Activated naive CD8-positive, alpha-beta T cell treated with anti-CD3 and anti-CD28 coated beads, Interleukin-2, amount 50 U/mL, for 24 hours (primary cell): ENCODE measurements around the gene HOXB6.

Source experiments
- ATAC-seq: fragments of 150-1000 bp; cut with Tn5 transposase; one replicate; pipeline ENCODE4 v1.10.0; 2021
- DNase-seq: peaks from one replicate; pipeline ENCODE4 v3.0.0; 2021
- H3K27ac Mint-ChIP-seq: one replicate; pipeline ENCODE4 v1.8.0; 2021; ENCODE audit warnings: mild to moderate bottlenecking, mixed read lengths
- H3K27me3 Mint-ChIP-seq: one replicate; pipeline ENCODE4 v1.8.0; 2021; ENCODE audit warnings: mixed read lengths
- H3K36me3 Mint-ChIP-seq: one replicate; pipeline ENCODE4 v1.8.0; 2021; ENCODE audit warnings: low read depth, mixed read lengths
- H3K4me1 Mint-ChIP-seq: one replicate; pipeline ENCODE4 v1.8.0; 2021; ENCODE audit warnings: mixed read lengths
- H3K4me3 Mint-ChIP-seq: one replicate; pipeline ENCODE4 v1.8.0; 2021; ENCODE audit warnings: mild to moderate bottlenecking, moderate library complexity, mixed read lengths
- H3K9me3 Mint-ChIP-seq: one replicate; pipeline ENCODE4 v1.8.0; 2021; ENCODE audit warnings: mixed read lengths

The HOXB6 gene

DNA sequence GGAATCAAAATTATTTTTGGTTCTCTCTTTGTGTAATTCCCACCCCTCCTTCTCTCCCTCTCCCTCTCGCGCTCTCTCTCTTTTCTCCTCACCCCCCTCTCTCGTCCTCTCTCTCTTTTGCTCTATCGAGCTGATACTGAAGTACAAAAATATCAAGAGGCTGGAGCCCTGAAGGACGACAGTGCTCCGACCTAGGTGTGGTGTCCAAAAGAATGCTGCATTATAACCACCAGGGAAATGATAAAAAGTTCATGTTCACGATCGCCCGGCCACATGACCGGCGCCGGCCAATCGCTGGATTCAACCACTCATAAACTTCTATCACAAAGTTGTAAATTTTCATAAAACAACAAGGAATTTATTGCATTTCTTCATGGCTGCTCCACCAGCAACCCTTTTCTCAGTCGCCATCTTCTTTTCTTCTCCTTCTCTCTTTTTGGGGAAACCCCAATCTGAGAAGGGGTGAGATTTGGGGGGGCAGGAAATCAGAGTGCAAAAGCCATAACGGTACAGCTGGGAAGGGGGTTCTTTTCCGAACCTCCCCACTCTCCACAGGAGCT lies at the start of gene HOXB6:
Gene HOXB6 (minus strand): TSS at position 217 of the 560 bp plus-strand sequence. CDS start 6,836 bp downstream, outside the sequence.
- H3K9me3 Mint-ChIP-seq: no peaks in the 10 kb centered on the region
- peaks cover 11% of the 10 kb centered on the region for H3K4me1 Mint-ChIP-seq
- ATAC-seq: no peak
- no peak within 1 kb of the TSS for H3K27ac Mint-ChIP-seq
- H3K27me3 Mint-ChIP-seq: peaks cover 87% of the 10 kb centered on the region
- no peak for DNase-seq
- H3K36me3 Mint-ChIP-seq: no peaks in the 10 kb centered on the region
- H3K4me3 Mint-ChIP-seq: peak within 1 kb of the TSS; percentile 48

DNA sequence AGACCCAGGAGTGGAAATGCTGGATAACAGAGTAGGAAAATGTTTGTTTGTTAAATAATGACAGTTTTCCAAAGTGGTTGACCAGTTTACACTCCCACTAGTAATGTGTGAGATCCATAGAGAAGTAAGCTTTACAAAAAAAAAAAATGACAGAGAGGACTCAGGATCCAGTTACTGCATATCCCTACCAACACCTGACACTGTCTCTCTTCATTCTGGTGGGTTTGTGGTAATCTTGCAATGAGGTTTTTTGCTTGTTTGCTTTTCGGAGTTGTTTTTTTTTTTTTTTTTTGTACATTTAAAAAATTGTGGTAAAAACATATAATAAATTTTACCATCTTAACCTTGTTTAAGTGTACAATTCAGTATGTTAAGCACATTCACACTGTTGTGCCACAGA lies 45.0 kb upstream of the HOXB6 start:
- Mint-ChIP-seq H3K27me3 (peaks cover 43% of the 10 kb centered on the region), H3K9me3 (no peaks in the 10 kb centered on the region), H3K36me3 (no peaks in the 10 kb centered on the region), H3K4me1 (peaks cover 8% of the 10 kb centered on the region), H3K27ac (no peak overlapping the region), H3K4me3 (no peak overlapping the region)
- ATAC-seq (no peak), DNase-seq (no peak)

DNA sequence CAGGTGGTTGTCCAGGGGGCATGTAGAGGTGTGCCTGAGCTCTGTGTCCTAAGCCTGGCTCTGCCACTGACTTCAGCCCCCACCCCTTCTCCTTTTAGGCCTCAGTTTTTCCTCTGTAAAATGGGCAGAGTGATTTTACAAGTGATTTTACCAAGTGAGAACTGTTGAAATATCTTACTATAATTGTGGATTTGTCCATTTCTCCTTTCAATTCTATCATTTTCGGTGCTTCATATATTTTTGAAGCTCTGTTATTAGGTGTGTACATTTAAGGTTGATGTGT lies 43.1 kb upstream of the HOXB6 start:
- Mint-ChIP-seq H3K27ac (no peak overlapping the region), H3K36me3 (no peaks in the 10 kb centered on the region)

DNA sequence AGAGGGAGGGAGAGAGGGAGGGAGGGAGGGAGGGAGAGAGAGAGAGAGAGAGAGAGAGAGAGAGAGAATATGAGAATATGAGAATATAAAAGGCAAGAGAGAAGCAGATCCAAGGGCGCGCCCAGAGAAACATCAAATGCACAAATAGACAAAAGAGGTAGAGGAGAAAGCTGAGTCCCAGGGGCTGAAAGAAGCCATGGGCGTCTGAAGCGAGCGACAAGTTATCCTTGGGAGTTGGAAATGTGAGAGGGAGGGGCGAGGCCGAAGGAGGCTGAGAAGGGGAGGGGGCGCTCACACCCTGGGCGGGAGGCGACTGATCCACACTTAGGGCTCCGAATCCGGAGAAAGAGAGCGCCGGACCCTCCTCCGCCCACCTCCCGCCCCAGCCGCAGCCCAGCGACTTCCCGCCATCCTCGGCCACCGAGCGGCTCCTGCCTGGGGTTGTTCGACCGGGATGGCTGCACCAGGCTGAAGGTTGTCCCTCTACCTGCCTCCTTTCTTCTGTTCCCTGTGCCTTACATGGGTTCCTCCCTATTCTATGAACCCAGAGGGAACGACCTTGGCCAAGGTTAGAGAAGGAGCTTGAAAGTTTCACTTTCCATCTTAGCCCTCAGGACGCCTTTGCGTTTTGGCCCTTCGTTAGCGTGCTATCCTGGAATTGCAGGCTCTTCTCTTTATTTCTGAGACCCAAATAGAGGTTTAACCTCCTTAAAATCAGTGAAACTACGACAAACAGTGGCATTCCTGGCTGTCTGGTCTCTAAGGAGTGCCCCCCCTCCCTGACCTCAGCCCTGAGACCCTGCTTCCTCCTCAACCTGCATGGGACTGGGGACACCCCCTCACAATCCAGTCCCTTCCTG lies 42.5 kb upstream of the HOXB6 start:
- ATAC-seq: no peak

More for the DNA sequence above, 43.1 kb upstream of the HOXB6 start:
- Mint-ChIP-seq H3K4me3 (peak overlapping the region; percentile 74), H3K27me3 (peaks cover 61% of the 10 kb centered on the region), H3K9me3 (no peaks in the 10 kb centered on the region), H3K4me1 (peaks cover 8% of the 10 kb centered on the region)
- no peak for DNase-seq
- ATAC-seq: no peak

DNA sequence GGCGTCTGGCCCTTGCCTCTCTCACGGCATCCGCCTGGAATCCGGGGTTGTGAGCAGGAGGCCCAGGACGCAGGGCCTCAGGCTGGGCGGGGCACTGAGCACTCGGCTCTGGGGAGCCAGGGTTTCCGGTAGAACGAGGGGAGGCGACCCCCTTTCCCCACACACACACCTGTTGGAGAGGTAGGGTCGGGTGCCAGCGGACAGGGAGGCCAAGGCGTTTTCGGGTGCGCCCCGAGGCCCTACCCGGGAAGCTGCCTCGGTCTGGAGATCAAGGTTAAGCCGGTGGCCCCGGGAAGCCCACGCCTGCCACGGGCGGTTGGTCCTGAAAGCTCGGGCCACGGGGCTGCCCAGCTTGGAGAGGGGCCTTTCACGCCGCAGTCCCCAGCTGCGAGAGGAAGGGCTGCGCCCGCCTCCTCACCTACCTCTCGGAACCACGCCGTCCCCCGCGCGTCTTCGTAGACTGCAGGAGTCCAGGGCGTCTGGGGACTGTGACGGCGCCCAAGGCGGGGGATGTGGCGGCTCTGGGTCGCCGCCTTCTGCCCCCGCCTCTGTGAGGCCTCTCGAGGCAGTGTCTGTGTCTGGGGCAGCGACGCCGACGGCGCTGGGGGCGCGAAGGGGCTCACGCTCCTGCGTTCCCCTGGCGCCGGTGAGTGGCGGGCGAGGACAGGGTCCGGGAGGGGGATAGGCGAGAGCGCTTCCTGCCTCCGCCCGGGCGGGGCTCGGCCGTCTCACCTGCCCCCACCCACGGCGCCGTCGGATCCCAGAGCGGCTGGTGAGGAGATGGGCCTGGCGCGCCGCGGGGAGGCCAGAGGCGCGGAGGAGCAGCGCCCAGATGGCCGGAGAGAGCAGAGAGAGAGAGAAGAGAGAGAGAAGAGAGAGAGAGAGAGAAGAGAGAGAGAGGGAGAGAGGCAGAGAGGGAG lies 41.7 kb upstream of the HOXB6 start:
- ATAC-seq (peak; percentile 49), DNase-seq (peak; percentile 26)
- peak overlapping the region; percentile 74 for H3K4me3 Mint-ChIP-seq
- H3K27me3 Mint-ChIP-seq: peaks cover 71% of the 10 kb centered on the region
- H3K9me3 Mint-ChIP-seq: no peaks in the 10 kb centered on the region
- H3K27ac Mint-ChIP-seq: no peak overlapping the region
- H3K36me3 Mint-ChIP-seq: no peaks in the 10 kb centered on the region
- H3K4me1 Mint-ChIP-seq: peaks cover 14% of the 10 kb centered on the region

More for the DNA sequence above, 42.5 kb upstream of the HOXB6 start:
- Mint-ChIP-seq H3K4me1 (peaks cover 10% of the 10 kb centered on the region), H3K9me3 (no peaks in the 10 kb centered on the region), H3K36me3 (no peaks in the 10 kb centered on the region), H3K27me3 (peaks cover 64% of the 10 kb centered on the region), H3K27ac (no peak overlapping the region), H3K4me3 (peak overlapping the region; percentile 74)
- DNase-seq: no peak

DNA sequence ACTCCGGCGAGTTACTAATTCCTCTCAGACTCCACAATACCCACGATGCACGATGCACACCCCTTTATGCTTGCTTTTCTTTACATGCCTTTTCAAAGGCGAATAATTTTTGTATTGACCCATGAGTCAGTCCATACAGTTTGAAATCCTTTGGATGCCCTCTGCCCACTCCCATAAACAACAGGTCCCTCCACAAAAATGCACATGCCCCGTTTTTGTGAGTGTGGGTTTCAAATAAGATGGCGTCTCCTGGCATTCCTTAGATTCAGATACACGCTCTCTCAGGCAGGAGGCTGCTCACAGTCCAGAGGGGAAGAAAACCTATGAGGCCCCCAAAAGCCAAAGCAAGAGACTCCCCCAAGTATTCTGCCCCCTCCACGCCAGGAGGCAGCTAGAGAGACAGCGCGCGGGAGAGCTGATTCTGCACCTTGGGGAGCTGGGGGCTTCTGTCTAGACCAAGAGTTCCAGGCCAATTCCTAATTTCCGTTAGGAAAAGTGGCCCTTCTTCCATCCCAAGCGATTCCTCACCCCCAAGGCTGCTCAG lies 40.9 kb upstream of the HOXB6 start:
- Mint-ChIP-seq H3K9me3 (no peaks in the 10 kb centered on the region), H3K36me3 (no peaks in the 10 kb centered on the region), H3K4me3 (peak overlapping the region; percentile 48), H3K4me1 (peaks cover 16% of the 10 kb centered on the region), H3K27me3 (peaks cover 76% of the 10 kb centered on the region), H3K27ac (no peak overlapping the region)
- no peak for ATAC-seq
- DNase-seq: no peak

DNA sequence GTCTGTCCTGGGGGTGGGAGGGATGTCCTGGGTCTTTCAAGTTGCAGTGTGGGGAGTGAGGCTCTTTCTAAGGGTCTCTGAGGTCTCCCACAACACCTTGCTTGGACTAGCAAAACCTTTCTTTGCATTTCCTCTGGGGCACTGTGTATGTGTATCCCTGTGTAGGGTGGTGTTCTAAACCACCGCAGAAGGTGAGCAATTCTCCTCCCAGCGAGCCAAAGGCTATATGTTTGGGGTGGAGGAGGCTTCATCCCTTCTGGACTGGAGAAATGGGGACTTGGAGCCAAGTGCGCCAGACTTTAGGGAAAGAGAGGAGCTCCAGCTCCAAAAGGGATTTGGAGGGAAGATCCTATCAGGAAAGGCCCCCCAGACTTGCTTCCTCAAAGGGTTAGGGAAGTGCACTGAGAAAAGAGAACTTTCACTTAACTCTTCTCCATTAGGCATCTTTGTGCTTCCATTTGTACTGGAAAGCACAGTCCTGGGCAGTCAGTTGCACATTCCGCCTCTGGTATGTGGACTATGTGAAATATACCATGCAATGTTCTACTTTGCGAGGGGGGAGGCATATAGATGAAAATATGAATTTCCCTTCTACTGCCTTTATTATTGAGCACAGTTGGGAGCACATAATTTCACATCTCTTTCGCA lies 40.2 kb upstream of the HOXB6 start:
- no peak for ATAC-seq
- H3K36me3 Mint-ChIP-seq: no peaks in the 10 kb centered on the region
- peaks cover 16% of the 10 kb centered on the region for H3K4me1 Mint-ChIP-seq
- H3K4me3 Mint-ChIP-seq: peak overlapping the region; percentile 48
- peaks cover 77% of the 10 kb centered on the region for H3K27me3 Mint-ChIP-seq
- no peak overlapping the region for H3K27ac Mint-ChIP-seq
- no peaks in the 10 kb centered on the region for H3K9me3 Mint-ChIP-seq
- DNase-seq: no peak

DNA sequence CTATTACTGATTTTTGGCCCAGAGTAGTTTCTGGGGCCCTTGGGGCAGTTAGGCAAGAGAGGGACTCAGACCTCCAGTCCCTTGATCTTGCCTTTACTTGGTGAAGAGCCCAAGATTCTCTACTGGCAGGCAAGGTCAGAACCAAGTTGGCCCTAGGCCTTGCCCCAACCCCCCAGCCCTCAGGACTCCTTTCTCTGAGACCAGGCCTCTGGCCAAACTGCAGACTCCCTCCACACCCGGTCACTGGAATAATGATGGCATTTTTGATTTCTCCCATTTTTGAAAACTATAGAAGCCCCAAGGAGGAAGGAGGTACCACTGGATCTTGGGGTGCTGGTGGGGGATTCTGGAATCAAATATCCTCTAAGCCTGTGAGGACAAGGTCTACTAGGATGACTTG lies 39.4 kb upstream of the HOXB6 start:
- Mint-ChIP-seq H3K4me1 (peaks cover 16% of the 10 kb centered on the region), H3K4me3 (no peak overlapping the region), H3K27me3 (peaks cover 81% of the 10 kb centered on the region), H3K27ac (no peak overlapping the region), H3K9me3 (no peaks in the 10 kb centered on the region), H3K36me3 (no peaks in the 10 kb centered on the region)
- DNase-seq: no peak
- ATAC-seq: no peak

DNA sequence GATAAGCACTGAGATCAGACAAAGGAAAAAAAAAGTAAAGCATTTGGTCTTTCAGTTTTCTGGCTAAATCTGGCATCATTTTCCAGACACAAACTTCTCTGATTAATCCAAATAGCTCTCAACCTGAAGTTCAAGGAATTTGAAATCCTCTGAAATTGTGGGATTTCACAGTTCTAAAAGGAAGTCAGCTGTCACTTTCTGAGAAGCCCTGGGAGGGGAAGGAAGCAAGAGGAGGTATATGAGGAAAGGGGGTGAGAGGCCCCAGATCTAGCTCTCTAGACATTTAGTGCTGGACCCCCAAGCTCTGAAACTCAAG lies 38.9 kb upstream of the HOXB6 start:
- H3K4me3 Mint-ChIP-seq: no peak overlapping the region
- peaks cover 82% of the 10 kb centered on the region for H3K27me3 Mint-ChIP-seq
- peaks cover 16% of the 10 kb centered on the region for H3K4me1 Mint-ChIP-seq
- no peaks in the 10 kb centered on the region for H3K9me3 Mint-ChIP-seq
- no peak overlapping the region for H3K27ac Mint-ChIP-seq
- no peak for ATAC-seq
- no peaks in the 10 kb centered on the region for H3K36me3 Mint-ChIP-seq
- DNase-seq: no peak

DNA sequence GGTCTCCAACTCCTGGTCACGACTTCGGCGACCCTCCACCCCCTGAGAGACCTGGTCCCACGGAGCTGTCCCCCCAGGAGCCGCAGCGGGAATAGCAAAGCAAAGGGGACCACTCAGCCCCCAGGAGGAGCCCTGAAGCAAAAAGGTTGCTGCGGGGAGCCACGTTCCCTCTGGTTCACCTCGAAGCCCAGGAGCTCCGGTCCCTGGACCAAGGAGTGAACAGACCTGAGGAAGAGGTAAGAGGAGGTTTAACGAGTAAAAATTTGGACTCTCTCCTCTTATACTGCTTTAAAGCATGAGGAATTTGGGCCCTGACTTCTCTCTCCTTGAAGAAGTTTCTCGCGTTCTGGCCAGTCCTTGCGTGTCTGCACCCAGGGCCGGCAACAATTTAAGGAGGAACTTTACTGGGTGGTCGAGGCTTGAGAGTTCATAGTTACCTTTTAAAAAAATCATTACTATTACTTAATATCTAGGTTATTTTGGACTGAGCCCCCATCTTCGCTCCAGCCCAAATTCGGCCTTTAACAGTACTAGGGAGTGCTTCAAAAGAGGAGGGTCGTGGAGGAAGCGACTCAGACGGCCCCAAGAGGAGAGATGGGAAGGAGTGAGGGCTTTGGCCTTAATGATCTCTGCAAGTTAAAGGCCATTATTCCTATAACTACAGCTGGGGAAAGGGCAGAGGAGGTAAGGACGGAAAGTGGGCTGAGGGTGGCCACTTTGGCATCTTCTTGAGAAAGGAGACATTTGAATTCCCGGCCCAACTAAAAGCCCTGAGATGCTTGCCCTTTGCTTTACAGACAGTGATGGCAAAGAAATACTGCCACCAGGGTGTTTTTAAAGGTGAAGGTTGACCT lies 38.3 kb upstream of the HOXB6 start:
- ATAC-seq (no peak), DNase-seq (no peak)
- H3K4me3 Mint-ChIP-seq: no peak overlapping the region
- no peak overlapping the region for H3K27ac Mint-ChIP-seq
- H3K4me1 Mint-ChIP-seq: peaks cover 16% of the 10 kb centered on the region
- H3K9me3 Mint-ChIP-seq: no peaks in the 10 kb centered on the region
- no peaks in the 10 kb centered on the region for H3K36me3 Mint-ChIP-seq
- peaks cover 84% of the 10 kb centered on the region for H3K27me3 Mint-ChIP-seq

DNA sequence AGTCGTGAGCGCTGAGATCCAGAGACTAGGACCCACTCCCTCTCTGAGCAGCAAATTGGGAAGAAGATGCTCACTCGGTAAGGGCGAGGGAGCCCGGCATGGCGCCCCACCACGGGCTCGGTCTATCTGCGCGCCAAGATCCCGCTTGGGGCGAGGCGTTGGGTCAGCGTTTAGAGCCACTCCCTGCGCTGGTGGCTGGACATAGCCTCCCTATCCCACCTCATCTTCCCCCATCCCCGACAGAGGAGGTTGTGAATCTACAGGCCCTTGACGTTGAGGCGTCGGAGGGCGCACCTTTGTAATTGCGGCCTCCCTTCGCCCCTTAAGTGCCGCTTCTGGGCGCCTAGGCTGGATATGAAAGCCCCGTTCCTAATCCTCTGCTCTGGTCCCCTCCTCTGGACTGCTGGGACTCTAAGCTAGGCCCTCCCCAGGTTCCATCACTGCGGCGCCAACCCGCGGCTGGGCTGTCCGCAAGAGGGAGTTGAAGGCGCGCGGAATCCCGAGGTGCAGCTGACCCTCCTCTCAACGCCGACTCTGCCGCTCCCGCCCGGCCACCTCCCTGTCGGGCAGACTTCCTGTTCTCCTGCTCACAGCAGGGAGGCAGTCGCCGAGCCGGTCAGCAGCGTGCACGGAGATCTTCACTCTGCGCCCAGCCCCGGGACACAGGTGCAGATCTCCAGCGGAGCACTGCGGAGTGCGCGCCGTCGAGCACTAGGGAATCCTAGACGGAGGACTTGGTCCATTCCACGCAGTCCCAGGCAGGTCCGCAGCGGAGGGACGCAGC lies 37.5 kb upstream of the HOXB6 start:
- no peak for ATAC-seq
- Mint-ChIP-seq H3K4me3 (no peak overlapping the region), H3K4me1 (peaks cover 14% of the 10 kb centered on the region), H3K9me3 (no peaks in the 10 kb centered on the region), H3K27me3 (peaks cover 84% of the 10 kb centered on the region), H3K27ac (no peak overlapping the region), H3K36me3 (no peaks in the 10 kb centered on the region)
- no peak for DNase-seq

DNA sequence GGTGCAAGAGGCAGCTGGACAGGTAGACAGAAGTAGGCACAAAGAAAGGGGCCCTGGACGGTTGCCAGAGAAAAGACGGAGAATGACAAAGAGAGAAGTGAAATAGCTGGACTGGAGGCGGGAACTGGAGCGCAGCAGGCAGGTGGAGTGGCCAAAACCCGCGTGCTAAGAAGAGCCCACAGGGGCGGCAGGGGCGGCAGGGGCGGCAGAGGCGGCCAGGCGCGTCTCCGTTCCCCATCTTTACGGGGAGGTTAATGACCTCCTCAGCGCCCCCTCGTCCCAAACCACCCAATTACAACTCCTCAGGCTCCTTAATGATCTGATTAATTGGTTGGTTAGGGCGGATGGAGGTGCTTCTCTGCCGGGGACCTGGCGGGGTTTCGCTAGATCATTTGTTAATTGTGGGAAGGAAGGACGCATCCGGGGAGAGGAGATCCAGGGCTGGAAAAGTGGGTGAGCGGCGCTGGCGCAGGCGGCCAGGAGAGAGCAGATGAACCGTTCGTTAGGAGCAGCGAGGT lies 36.8 kb upstream of the HOXB6 start:
- Mint-ChIP-seq H3K9me3 (no peaks in the 10 kb centered on the region), H3K36me3 (no peaks in the 10 kb centered on the region), H3K4me3 (no peak overlapping the region), H3K27ac (no peak overlapping the region), H3K4me1 (peaks cover 13% of the 10 kb centered on the region), H3K27me3 (peaks cover 86% of the 10 kb centered on the region)
- no peak for DNase-seq
- no peak for ATAC-seq

DNA sequence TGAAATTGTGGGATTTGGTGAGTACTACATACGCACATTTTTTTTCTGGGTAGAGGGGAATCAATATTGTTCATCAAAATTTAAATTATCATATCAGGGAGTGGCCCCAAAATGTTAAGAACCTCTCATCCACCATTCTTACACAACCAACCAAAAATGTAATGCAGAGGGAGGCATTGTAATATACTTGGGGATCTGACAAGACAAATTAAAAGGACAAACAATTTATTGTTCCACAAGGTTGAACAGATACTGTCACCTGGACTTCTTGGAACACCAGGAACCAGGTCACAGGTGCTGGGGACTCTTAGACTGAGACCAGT lies 36.0 kb upstream of the HOXB6 start:
- peaks cover 90% of the 10 kb centered on the region for H3K27me3 Mint-ChIP-seq
- ATAC-seq: no peak
- H3K36me3 Mint-ChIP-seq: no peaks in the 10 kb centered on the region
- H3K27ac Mint-ChIP-seq: no peak overlapping the region
- peaks cover 17% of the 10 kb centered on the region for H3K4me1 Mint-ChIP-seq
- no peak for DNase-seq
- no peak overlapping the region for H3K4me3 Mint-ChIP-seq
- H3K9me3 Mint-ChIP-seq: no peaks in the 10 kb centered on the region
